Right lobe of liver (tissue), 4 donors: ENCODE data around the gene CTF1.

Source experiments
- POLR2A ChIP-seq: fragments of 450-650 bp; IDR thresholded peaks from one replicate; pipeline ENCODE4 v1.6.1; 2017; ENCODE audit warnings: antibody characterized with exemption, mild to moderate bottlenecking
- TF ChIP-seq, protein P1 (sequence below), 4 donors: fragments of 200-600 bp in 3 of 4; fragments of 450-650 bp in 1 of 4; IDR thresholded peaks; one replicate each; pipeline versions ENCODE4 v1.5.1 to v1.8.0; 2016 to 2022; ENCODE audit warnings: antibody characterized with exemption in 4 of 4, mild to moderate bottlenecking in 2 of 4
- donor health status: DM: no; HTN: no; CAD: no.
- donor health status: DM: no; HTN: no; CAD: no.
- donor health status: DM: no; HTN: yes; CAD: no.

DNA sequence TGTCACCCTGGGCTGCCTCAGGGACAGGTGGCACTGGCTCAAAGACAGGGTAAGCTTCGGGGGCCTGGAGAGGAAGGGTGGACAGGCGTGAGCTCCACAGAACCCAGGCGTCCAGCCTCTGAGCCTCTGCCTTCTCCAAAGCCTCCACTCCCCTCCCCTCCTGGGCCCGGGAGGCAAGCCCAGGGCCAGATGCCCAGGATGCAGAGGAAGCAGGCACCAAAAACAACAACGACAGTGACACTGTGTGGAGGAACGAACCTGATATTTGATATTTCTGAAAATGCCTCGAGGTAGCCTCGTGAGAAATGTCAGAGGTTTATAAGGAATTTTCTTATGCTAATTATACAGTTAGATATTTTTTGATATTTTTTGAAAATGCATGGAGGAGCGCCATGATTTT lies 8.5 kb upstream of the CTF1 start:
- TF ChIP-seq, protein P1, sequence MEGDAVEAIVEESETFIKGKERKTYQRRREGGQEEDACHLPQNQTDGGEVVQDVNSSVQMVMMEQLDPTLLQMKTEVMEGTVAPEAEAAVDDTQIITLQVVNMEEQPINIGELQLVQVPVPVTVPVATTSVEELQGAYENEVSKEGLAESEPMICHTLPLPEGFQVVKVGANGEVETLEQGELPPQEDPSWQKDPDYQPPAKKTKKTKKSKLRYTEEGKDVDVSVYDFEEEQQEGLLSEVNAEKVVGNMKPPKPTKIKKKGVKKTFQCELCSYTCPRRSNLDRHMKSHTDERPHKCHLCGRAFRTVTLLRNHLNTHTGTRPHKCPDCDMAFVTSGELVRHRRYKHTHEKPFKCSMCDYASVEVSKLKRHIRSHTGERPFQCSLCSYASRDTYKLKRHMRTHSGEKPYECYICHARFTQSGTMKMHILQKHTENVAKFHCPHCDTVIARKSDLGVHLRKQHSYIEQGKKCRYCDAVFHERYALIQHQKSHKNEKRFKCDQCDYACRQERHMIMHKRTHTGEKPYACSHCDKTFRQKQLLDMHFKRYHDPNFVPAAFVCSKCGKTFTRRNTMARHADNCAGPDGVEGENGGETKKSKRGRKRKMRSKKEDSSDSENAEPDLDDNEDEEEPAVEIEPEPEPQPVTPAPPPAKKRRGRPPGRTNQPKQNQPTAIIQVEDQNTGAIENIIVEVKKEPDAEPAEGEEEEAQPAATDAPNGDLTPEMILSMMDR (IDR thresholded peaks at IDR 0.05), result no peak
- no peak for TF ChIP-seq POLR2A
